Esophagus squamous epithelium (tissue), 4 donors: ENCODE data around the gene CXorf58.

ENCODE experiments used
- CTCF ChIP-seq, 6 experiments: fragments of 450-650 bp in 4 of 6; fragments of 200-600 bp in 2 of 6; sonication (generic) in 2 of 6; IDR thresholded peaks; one replicate each; pipeline ENCODE4 v1.5.1; 2016 to 2019; ENCODE audit warnings: antibody characterized with exemption in 6 of 6, mild to moderate bottlenecking in 4 of 6, moderate library complexity in 4 of 6
- POLR2A ChIP-seq, 4 donors: fragments of 450-650 bp; IDR thresholded peaks; one replicate each; pipeline ENCODE4 v1.6.1; 2017; ENCODE audit warnings: antibody characterized with exemption in 4 of 4, mild to moderate bottlenecking in 4 of 4, moderate library complexity in 3 of 4

DNA sequence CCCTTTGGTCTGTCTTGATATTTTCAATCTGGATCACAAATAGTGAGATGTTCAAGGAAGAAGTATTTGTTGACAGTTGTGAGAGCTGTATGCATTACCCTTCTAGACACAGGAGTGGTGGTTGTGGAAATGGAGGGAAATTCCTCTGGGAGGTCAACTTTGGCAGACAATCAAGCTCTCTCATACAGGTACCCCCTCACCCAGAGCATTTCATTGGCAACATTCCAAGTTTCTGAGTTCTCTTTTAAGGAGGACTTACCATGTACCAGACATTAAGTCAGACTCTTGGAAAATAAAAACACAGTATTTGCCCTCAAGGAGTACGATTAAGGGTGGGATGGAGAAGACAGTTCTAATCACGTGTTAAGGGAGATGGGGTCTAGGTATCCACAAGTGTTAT is 73.9 kb downstream of the CXorf58 start:
- TF ChIP-seq CTCF (IDR thresholded peaks at IDR 0.05) (no peak), POLR2A (IDR thresholded peaks at IDR 0.05) (no peak)
